Measurements from ENCODE around the gene EGFL7. TPM values are rescaled to one million over a fixed set of nuclear protein-coding genes. Genes with fewer than 3 reads are reported as not detected.

Gene EGFL7
- total RNA-seq, 1 experiment from 2014 or later: 38.0 TPM

DNA sequence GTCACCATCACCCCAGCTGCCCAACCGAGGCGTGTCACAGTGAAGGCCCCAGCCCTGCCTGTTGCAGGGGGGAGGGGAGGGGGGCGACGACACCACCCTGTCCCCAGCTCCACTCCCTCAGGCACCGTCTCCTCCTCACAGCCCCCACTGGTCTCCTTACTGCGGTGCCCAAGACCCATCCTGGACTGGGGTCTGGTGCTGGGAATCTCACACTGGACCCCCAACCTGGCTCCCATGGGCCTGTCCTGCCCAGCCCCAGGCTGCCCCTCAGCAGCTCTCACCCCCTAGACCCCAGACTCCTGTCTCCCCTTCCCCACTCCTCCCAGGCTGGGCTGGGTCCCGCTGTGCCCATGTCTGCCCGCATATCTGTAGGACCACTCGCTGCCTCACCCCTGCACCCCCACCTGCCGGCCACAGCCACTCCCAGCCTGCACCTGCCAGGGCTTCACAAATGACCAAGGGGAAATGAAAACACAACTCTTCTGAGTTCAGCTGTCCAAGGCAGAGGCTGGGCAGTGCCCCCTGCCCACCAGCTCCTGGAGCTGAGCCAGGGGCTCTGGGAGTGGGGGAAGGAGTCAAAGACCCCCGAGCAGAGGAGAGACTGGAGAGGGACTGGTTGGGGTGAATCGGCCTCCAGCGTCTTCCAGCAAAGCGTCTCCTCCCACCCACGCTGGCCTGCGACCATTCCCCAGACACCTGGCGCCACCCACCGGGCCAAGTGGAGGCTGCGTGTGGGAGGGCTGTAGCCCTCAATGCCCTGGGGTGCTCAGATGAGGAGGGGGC, 32.6 kb upstream of the EGFL7 start:
- Histone ChIP-seq H2BK5ac (ENCODE audit: insufficient read length, low read length) (no peak overlapping the region), H3K56ac (ENCODE audit: insufficient read length, low read depth, low read length) (no peak overlapping the region), H3T11ph (ENCODE audit: low read length) (no peak overlapping the region), H3K4me1 (ENCODE audit: insufficient read depth, low read length) (no peaks in the 10 kb centered on the region), H3K23ac (ENCODE audit: insufficient read length, low read depth, low read length) (no peak overlapping the region), H2AK5ac (ENCODE audit: insufficient read length, low read length) (no peak overlapping the region), H2AFZ (ENCODE audit: low read length) (no peak overlapping the region), H3K23me2 (ENCODE audit: insufficient read length, low read depth, low read length, poor library complexity, severe bottlenecking) (no peaks in the 10 kb centered on the region), H3K14ac (ENCODE audit: insufficient read depth, low read length) (no peak overlapping the region), H3K4ac (ENCODE audit: low read depth, low read length) (no peak overlapping the region), H4K91ac (ENCODE audit: insufficient read length, low read depth, low read length) (no peak overlapping the region), H3K27me3 (ENCODE audit: insufficient read depth, low read length) (no peaks in the 10 kb centered on the region), H4K5ac (ENCODE audit: insufficient read length, low read depth, low read length) (no peak overlapping the region), H3K79me1 (ENCODE audit: insufficient read depth, low read depth, low read length, poor library complexity, severe bottlenecking) (no peaks in the 10 kb centered on the region), H2BK120ac (ENCODE audit: low read depth, low read length, poor library complexity, severe bottlenecking) (no peak overlapping the region), H4K20me1 (ENCODE audit: control insufficient read depth, insufficient read depth, insufficient read length) (peaks cover 7% of the 10 kb centered on the region), H3K9ac (ENCODE audit: extremely low read depth, insufficient read length, low read length) (no peak overlapping the region), H2BK12ac (ENCODE audit: insufficient read length, low read depth, low read length) (no peak overlapping the region), H3K27ac (ENCODE audit: insufficient read length, low read depth, low read length) (no peak overlapping the region), H2BK20ac (ENCODE audit: low read depth, low read length, poor library complexity, severe bottlenecking) (no peak overlapping the region), H3K18ac (ENCODE audit: insufficient read length, low read depth, low read length) (no peak overlapping the region), H3K4me2 (ENCODE audit: insufficient read depth, insufficient read length, low read length) (no peak overlapping the region), H4K8ac (replicated peaks; ENCODE audit: insufficient read length, low read depth, low read length) (no peak overlapping the region), H2BK15ac (ENCODE audit: low read depth, low read length) (no peak overlapping the region), H3K9me3 (ENCODE audit: control insufficient read depth, low read depth, low read length) (no peaks in the 10 kb centered on the region), H3K79me2 (ENCODE audit: insufficient read depth, low read length) (no peaks in the 10 kb centered on the region)
- Mint-ChIP-seq H3K27ac (peak overlapping the region in 1 of 3 experiments; percentile 77; a peak in 2 of 7 replicates), H3K4me1 (0 out of 4 replicates have a peak, but pooled peaks cover 0 to 2% of the 10 kb centered on the region in 2 experiments), H3K27me3 (ENCODE audit: low read depth) (peaks cover 8% of the 10 kb centered on the region), H3K36me3 (ENCODE audit: insufficient read depth in 1 of 3, low read depth in 3 of 3) (no peaks in the 10 kb centered on the region), H3K4me3 (no peak overlapping the region), H3K9me3 (no peaks in the 10 kb centered on the region)
- WGBS (ENCODE audit: extremely low coverage, insufficient read length, low lambda C conversion rate): no CpG with 5 or more reads among the region's 19 CpGs
- DNase-seq: peak; percentile 84
- peak; percentile 85 for TF ChIP-seq CTCF (conservative IDR thresholded peaks at IDR 0.05)

All from H9 (cell line).